SK-N-SH (cell line): ENCODE results near the gene TGFB1I1. TPM values are rescaled to one million over a fixed set of nuclear protein-coding genes. Genes with fewer than 3 reads are reported as not detected.

Experiments
- CTCF ChIA-PET: fragments of 300-600, 350-600 bp; formaldehyde crosslinking; extraction: SDS; loops from one replicate; lab custom pipeline; 2021; lab: Yijun Ruan, JAX
- POLR2A ChIA-PET: fragments of 350-600 bp; sonication (Branson Sonifier 250); formaldehyde crosslinking; extraction: SDS; loops from one replicate; lab custom pipeline; 2020; ENCODE audit warnings: antibody characterized with exemption, inconsistent platforms; lab: Yijun Ruan, JAX
- DNase-seq: peaks from one replicate; pipeline ENCODE4 v3.0.0; 2012
- H2AFZ ChIP-seq: fragments of 200-600 bp; sonication (generic); 2 replicates; pipeline ENCODE4 v1.8.1; 2016; ENCODE audit warnings: antibody characterized with exemption, mild to moderate bottlenecking, low read depth
- H3F3A ChIP-seq: fragments of 200-600 bp; sonication (generic); replicated peaks from 2 replicates; pipeline ENCODE3; 2016; ENCODE audit warnings: antibody characterized with exemption, mild to moderate bottlenecking; ENCODE audit not compliant: insufficient read depth
- H3K27ac ChIP-seq, 2 experiments: fragments of 200-500 bp in 1 of 2; fragments of 200-600 bp in 1 of 2; sonication (Bioruptor generic) in 1 of 2; sonication (generic), shearing (Covaris generic) in 1 of 2; 2 replicates each; pipeline versions ENCODE4 v1.5.1 to v1.6.1; 2014 to 2016; ENCODE audit warnings: low read depth in 2 of 2, inconsistent platforms in 1 of 2, low read length in 1 of 2, mild to moderate bottlenecking in 1 of 2, mixed read lengths in 1 of 2
- H3K27me3 ChIP-seq: fragments of 200-600 bp; sonication (generic), shearing (Covaris generic); 2 replicates; pipeline ENCODE4 v1.6.1; 2016; ENCODE audit warnings: mixed run types; ENCODE audit not compliant: insufficient read depth
- H3K36me3 ChIP-seq, 2 experiments: fragments of 200-500 bp in 1 of 2; fragments of 200-600 bp in 1 of 2; sonication (Bioruptor generic) in 1 of 2; sonication (generic) in 1 of 2; replicated peaks in 1 of 2; 2 replicates each; pipeline versions ENCODE3 to v1.5.1; 2014 to 2016; ENCODE audit warnings: low read length in 1 of 2, mild to moderate bottlenecking in 1 of 2; ENCODE audit not compliant: insufficient read depth in 2 of 2, control insufficient read depth in 1 of 2
- H3K4me1 ChIP-seq, 2 experiments: fragments of 200-500 bp in 1 of 2; fragments of 200-600 bp in 1 of 2; sonication (Bioruptor generic) in 1 of 2; sonication (generic), shearing (Covaris generic) in 1 of 2; 2 replicates each; pipeline versions ENCODE4 v1.5.1 to v1.6.1; 2014 to 2016; ENCODE audit warnings: low read depth in 1 of 2, low read length in 1 of 2, mixed run types in 1 of 2; ENCODE audit not compliant: insufficient read depth in 2 of 2, control insufficient read depth in 1 of 2
- H3K4me2 ChIP-seq: fragments of 200-600 bp; sonication (generic), shearing (Covaris generic); 2 replicates; pipeline ENCODE4 v1.6.1; 2017; ENCODE audit warnings: mixed run types
- H3K4me3 ChIP-seq, 2 experiments: fragments of 200-500 bp in 1 of 2; fragments of 200-600 bp in 1 of 2; sonication (Bioruptor generic) in 1 of 2; sonication (generic), shearing (Covaris generic) in 1 of 2; 2 replicates each; pipeline versions ENCODE4 v1.5.1 to v1.8.1; 2014 to 2016; ENCODE audit warnings: low read depth in 2 of 2, inconsistent platforms in 1 of 2, low read length in 1 of 2, mild to moderate bottlenecking in 1 of 2, mixed read lengths in 1 of 2, moderate library complexity in 1 of 2
- H3K79me2 ChIP-seq: fragments of 200-600 bp; sonication (generic); 2 replicates; pipeline ENCODE4 v1.8.1; 2017; ENCODE audit warnings: mild to moderate bottlenecking; ENCODE audit not compliant: insufficient read depth
- H3K9ac ChIP-seq: fragments of 200-600 bp; sonication (generic); 2 replicates; pipeline ENCODE4 v1.6.1; 2017; ENCODE audit warnings: mixed run types
- H3K9me2 ChIP-seq: fragments of 200-600 bp; sonication (generic); 2 replicates; pipeline ENCODE4 v1.6.1; 2017; ENCODE audit warnings: mixed run types
- H3K9me3 ChIP-seq: fragments of 200-600 bp; sonication (generic); 2 replicates; pipeline ENCODE4 v1.6.1; 2017; ENCODE audit warnings: mixed run types, mild to moderate bottlenecking, moderate library complexity
- H4K20me1 ChIP-seq: fragments of 200-600 bp; sonication (generic); 2 replicates; pipeline ENCODE4 v1.6.1; 2017; ENCODE audit warnings: mild to moderate bottlenecking, mixed run types; ENCODE audit not compliant: insufficient read depth
- CHD2 ChIP-seq: fragments of 150-350 bp; IDR thresholded peaks from 2 replicates; pipeline ENCODE4 v1.6.1; 2018; ENCODE audit warnings: low read length; ENCODE audit not compliant: partially characterized antibody
- ELF1 ChIP-seq: IDR thresholded peaks from 2 replicates; pipeline ENCODE4 v1.4.0; 2012
- FOSL2 ChIP-seq: IDR thresholded peaks from 2 replicates; pipeline ENCODE4 v1.4.0; 2012; ENCODE audit warnings: low read depth, mild to moderate bottlenecking, moderate library complexity, borderline replicate concordance
- FOXJ3 ChIP-seq: sonication (generic); formaldehyde crosslinking; IDR thresholded peaks from 2 replicates; pipeline ENCODE4 v1.5.1; 2020; ENCODE audit warnings: mild to moderate bottlenecking, missing genetic modification reagents
- FOXM1 ChIP-seq: IDR thresholded peaks from 2 replicates; pipeline ENCODE4 v1.4.0; 2012; ENCODE audit warnings: low read depth, mild to moderate bottlenecking
- GATA2 ChIP-seq: sonication (generic); formaldehyde crosslinking; IDR thresholded peaks from 2 replicates; pipeline ENCODE4 v1.5.0; 2020; ENCODE audit warnings: mild to moderate bottlenecking, missing genetic modification reagents
- MEF2A ChIP-seq: IDR thresholded peaks from 2 replicates; pipeline ENCODE4 v1.4.0; 2012; ENCODE audit warnings: low read depth, borderline replicate concordance
- MXI1 ChIP-seq: IDR thresholded peaks from 2 replicates; pipeline ENCODE4 v1.6.1; 2012; ENCODE audit warnings: mild to moderate bottlenecking, low read depth, low read length, improper control_type of control experiment
- NFIC ChIP-seq: IDR thresholded peaks from 2 replicates; pipeline ENCODE4 v1.4.0; 2012; ENCODE audit warnings: borderline replicate concordance
- RXRA ChIP-seq: IDR thresholded peaks from 2 replicates; pipeline ENCODE4 v1.4.0; 2012; ENCODE audit warnings: low read depth, mild to moderate bottlenecking, borderline replicate concordance
- SIN3A ChIP-seq: IDR thresholded peaks from 2 replicates; pipeline ENCODE4 v1.6.1; 2012; ENCODE audit warnings: low read depth, mild to moderate bottlenecking, low read length, moderate library complexity, borderline replicate concordance
- SMC3 ChIP-seq: IDR thresholded peaks from 2 replicates; pipeline ENCODE4 v1.6.1; 2012; ENCODE audit warnings: low read depth, low read length, improper control_type of control experiment
- TAF1 ChIP-seq: IDR thresholded peaks from 2 replicates; pipeline ENCODE4 v1.6.1; 2012; ENCODE audit warnings: low read depth, mild to moderate bottlenecking, low read length, moderate library complexity, borderline replicate concordance
- TCF12 ChIP-seq: IDR thresholded peaks from 2 replicates; pipeline ENCODE4 v1.4.0; 2012
- YY1 ChIP-seq: IDR thresholded peaks from 2 replicates; pipeline ENCODE4 v1.4.0; 2012; ENCODE audit warnings: low read depth, mild to moderate bottlenecking
- WGBS: methylation state at CpG from one replicate; pipeline ENCODE4 v1.1.6; 2017; ENCODE audit warnings: low lambda C conversion rate; 5-methylcytosine and 5-hydroxymethylcytosine counted together
- polyA plus RNA-seq, 3 experiments: library from polyadenylated mRNA; depleted of rRNA; stranded (reverse); fragments of >200 nt; gene quantifications; 2 replicates each; pipeline ENCODE4 v1.2.3, GENCODE V29; 2012
- TF ChIP-seq, protein P1 (sequence below): fragments of 200-600 bp; sonication (generic); IDR thresholded peaks from 2 replicates; pipeline ENCODE4 v1.6.1; 2017; ENCODE audit warnings: antibody characterized with exemption, mild to moderate bottlenecking, moderate library complexity
- TF ChIP-seq, protein P2 (sequence below): IDR thresholded peaks from 2 replicates; pipeline ENCODE4 v1.4.0; 2012; ENCODE audit warnings: low read depth

Gene TGFB1I1
- polyA plus RNA-seq, 1 of the 3 experiments (the other 2 are of a cell fraction), result 29.7 TPM

DNA sequence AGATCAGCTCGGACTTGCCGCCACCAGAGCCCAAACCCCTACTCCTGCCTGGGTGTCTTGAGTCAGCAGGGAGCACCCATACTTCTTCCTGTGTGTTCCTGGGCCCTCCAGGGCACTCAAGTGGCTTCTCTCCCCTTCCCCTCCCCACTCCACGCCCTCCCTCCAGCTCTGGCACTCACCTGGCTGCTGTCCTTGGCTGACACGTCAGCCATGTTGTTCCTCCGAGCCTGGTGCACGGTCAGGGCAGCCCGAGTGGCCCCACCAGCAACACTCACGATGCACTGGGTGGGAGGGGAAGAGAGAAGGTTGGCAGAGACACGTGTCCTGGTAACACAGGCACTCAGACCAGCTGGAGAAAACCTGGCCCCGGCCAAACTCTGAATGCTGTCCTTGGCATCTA, 24.7 kb downstream of the TGFB1I1 start:
- Histone ChIP-seq H3K4me1 (no peaks in the 10 kb centered on the region), H3K4me2 (no peak overlapping the region), H3K27ac (no peak overlapping the region), H3K9me2 (no peaks in the 10 kb centered on the region), H3K9ac (no peak overlapping the region), H4K20me1 (no peaks in the 10 kb centered on the region; the same call in 1 of the 2 replicates), H2AFZ (no peak overlapping the region), H3K27me3 (no peaks in the 10 kb centered on the region), H3F3A (no peaks in the 10 kb centered on the region), H3K4me3 (no peak overlapping the region), H3K9me3 (no peaks in the 10 kb centered on the region), H3K36me3 (peaks cover 9 to 66% of the 10 kb centered on the region in 2 experiments), H3K79me2 (no peaks in the 10 kb centered on the region)
- ChIA-PET CTCF (interaction anchor here (0.8 to 2.2 kb wide), 2 partner anchors 36 to 38 kb away, joined by 4 to 8 read pairs; no protein-coding TSS in a partner anchor), POLR2A (interaction anchor here (0.7 to 2.6 kb wide), 2 partner anchors 11 to 15 kb away, joined by 3 to 8 read pairs; partner anchors contain the start of gene RUSF1)
- no CpG with 5 or more reads among the region's 10 CpGs for WGBS
- DNase-seq, result no peak
- no peak for TF ChIP-seq FOSL2
- TF ChIP-seq CHD2, result no peak
- TF ChIP-seq NFIC, result no peak
- TF ChIP-seq RXRA, result no peak
- no peak for TF ChIP-seq FOXJ3 (CRISPR knock-in tag)
- TF ChIP-seq, protein P1, sequence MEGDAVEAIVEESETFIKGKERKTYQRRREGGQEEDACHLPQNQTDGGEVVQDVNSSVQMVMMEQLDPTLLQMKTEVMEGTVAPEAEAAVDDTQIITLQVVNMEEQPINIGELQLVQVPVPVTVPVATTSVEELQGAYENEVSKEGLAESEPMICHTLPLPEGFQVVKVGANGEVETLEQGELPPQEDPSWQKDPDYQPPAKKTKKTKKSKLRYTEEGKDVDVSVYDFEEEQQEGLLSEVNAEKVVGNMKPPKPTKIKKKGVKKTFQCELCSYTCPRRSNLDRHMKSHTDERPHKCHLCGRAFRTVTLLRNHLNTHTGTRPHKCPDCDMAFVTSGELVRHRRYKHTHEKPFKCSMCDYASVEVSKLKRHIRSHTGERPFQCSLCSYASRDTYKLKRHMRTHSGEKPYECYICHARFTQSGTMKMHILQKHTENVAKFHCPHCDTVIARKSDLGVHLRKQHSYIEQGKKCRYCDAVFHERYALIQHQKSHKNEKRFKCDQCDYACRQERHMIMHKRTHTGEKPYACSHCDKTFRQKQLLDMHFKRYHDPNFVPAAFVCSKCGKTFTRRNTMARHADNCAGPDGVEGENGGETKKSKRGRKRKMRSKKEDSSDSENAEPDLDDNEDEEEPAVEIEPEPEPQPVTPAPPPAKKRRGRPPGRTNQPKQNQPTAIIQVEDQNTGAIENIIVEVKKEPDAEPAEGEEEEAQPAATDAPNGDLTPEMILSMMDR, result no peak
- no peak for TF ChIP-seq SMC3
- no peak for TF ChIP-seq GATA2 (CRISPR knock-in tag)
- TF ChIP-seq TAF1, result no peak
- TF ChIP-seq, protein P2, sequence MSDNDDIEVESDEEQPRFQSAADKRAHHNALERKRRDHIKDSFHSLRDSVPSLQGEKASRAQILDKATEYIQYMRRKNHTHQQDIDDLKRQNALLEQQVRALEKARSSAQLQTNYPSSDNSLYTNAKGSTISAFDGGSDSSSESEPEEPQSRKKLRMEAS, result no peak
- TF ChIP-seq MEF2A, result no peak
- no peak for TF ChIP-seq YY1
- no peak for TF ChIP-seq SIN3A
- no peak for TF ChIP-seq ELF1

DNA sequence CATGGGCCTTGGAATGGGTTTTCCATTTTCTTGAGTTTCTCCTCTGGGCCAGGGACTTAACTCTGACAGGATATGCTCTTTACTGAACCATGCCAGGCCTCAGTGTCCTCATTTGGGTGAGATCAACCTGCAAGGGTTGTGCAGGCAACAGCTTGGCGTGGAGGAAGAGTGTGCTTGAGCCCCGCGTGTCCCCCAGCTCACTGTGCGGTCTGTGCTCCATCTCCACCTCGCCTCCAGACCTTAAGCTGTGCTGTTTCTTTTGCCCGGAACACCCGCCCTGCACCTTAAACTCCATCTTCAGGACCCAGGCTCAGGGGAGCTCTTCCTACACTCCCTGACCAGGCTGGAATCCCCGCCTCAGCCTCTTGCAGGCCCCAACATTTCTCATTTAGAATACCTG, 26.5 kb downstream of the TGFB1I1 start:
- Histone ChIP-seq H2AFZ (no peak overlapping the region), H3K4me2 (no peak overlapping the region), H3K4me3 (no peak overlapping the region), H4K20me1 (no peaks in the 10 kb centered on the region; the same call in 1 of the 2 replicates), H3K79me2 (no peaks in the 10 kb centered on the region), H3K4me1 (no peaks in the 10 kb centered on the region), H3K9me3 (no peaks in the 10 kb centered on the region), H3K27me3 (no peaks in the 10 kb centered on the region), H3K9ac (no peak overlapping the region), H3K36me3 (peaks cover 10 to 51% of the 10 kb centered on the region in 2 experiments), H3F3A (no peaks in the 10 kb centered on the region), H3K27ac (no peak overlapping the region), H3K9me2 (no peaks in the 10 kb centered on the region)
- DNase-seq, result no peak
- CTCF ChIA-PET, result no interaction called here
- WGBS, result 100% methylated on average over 8 of the region's 8 CpGs
- TF ChIP-seq MXI1, result no peak
- no peak for TF ChIP-seq TCF12
- TF ChIP-seq FOXM1, result no peak
- POLR2A ChIA-PET, result no interaction called here
